Activated T-cell treated with anti-CD3 and anti-CD28 coated beads for 24 hours (primary cell): ENCODE results near the gene ANTXR1.
"Not testable (repeated sequence)": the region's sequence is repeated elsewhere in the genome, so short reads cannot be mapped to it uniquely, and the experiment has no call there.

Experiments used
- DNase-seq: peaks from one replicate; pipeline ENCODE4 v3.0.0-alpha.2; 2020; ENCODE audit warnings: low read depth

Gene ANTXR1

DNA sequence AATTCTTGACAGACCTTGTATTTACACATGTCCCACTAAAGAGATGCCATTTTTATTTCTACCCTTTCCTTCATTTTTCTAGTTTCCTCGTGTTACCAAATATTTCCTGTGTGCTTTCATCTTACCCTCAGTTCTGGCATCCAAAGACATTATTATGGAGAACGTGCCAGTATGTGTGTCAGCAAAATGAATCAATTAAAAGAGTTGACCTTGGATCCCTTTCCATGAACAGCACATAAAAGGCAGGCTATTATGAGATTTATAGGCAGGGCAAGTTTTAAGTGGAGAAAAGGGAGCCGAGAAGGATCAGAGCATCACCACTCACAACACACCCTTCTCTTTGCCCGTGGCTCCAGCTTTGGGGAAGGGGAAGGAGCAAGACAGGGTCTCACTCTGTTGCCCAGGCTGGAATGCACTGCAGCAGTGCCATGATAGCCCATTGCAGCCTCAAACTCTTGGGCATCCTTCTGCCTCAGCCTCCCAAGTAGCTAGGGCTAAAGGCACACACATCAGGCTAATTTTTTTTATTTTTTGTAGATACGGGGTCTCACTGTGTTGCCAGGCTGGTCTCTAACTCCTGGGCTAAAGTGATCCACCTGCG is 224.2 kb downstream of the ANTXR1 start:
- DNase-seq = no peak

DNA sequence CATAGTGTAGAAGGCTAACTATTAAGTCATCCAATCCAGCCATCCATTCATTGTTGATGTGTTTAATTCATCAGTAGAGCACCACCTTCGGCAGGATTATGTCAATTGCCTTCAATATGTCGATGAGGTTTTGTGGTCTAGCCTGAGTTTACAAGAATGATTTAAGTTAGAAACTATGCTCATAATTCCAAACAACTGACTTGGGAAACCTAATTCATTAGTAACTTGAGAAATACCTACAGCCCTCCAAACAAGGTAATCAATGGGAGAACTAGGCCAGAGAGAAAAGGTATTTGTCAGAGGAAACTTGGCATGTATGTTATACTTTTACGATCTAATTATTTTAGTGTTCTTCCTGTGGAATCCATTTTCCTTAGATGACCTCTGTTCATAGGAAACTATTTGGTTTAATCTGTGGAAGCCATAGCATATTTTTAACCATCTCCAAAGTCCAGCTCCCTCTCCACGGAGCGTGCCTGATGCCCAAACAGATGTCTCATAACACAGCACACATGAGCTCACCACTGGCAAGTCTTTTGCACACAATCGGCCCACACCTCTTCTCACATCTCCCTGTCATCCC is 225.6 kb downstream of the ANTXR1 start:
- DNase-seq = no peak

DNA sequence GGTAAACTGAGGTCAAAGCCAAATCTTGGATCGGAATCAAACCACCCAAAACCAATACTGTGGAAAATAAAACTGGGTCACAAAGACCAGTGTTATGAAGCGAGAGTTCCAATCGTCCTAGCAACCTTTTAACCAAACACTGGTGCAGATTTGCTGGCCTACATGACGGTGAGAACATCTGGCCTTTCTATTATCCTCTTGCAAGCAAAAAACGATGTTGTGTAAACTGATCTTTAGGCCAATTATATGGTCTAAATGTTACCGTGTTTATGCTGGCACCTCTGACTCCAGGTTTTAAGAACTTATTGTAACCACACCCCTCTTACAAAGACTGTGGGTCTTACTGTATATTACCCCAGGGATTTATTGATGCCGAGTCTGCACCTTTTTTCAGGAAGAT is 228.1 kb downstream of the ANTXR1 start:
- no peak for DNase-seq

DNA sequence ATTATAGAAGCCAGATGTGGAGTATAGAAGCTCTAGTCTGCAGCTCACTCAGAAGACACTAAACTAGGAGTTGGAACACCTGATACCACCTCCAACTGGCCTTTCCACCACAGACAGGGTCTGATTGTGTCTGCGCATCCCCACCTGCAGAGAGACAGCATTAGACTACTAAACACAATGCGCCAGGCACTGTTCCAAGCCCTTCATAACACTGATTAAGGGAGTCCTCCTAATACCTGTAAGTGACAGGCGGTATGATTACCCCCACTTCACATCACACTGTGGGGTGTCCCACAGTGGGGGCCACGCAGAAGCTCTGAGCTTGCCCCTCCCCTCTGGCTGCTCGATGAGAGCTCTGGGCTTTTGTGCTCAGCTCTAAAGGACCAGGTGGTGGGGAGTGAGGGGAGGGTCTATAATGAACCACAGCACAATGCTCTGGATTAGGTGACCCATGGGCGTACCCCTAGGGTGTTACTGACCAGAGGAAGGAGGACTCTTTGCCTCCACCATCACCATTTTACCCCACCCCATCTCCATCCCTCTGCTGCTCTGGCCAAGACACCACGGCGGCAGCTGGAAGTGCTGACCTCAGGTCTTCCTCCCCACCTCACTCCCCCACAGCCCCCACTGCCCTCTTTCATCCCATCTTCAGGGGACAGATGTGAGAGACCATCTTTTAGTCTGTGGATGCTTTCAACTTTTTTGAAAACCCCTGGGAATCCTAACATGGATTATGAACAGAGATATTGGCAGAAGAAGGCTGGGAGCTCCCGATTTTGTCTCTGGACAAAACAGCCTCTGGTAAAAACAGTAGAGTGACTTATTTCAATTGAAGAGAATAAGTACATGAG is 228.9 kb downstream of the ANTXR1 start:
- no peak for DNase-seq

DNA sequence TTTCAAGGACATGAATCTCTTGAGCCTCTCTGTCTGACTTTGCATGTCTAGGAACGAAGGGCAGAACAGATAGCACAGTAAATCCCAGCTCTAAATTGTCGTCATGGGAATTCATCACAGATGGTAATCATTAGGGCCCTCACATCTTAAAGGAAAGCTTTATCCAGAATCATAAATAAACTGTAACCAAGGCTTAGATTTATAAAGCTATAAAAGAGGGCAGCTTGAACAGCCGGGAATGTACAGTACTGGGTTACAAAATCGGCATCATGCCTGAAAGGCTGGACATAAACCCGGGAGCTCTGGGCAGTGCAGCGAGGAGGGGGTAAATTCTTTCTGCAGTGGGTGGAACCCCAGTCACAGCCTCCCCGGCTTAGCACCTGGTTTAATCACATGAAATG is 229.7 kb downstream of the ANTXR1 start:
- no peak for DNase-seq

DNA sequence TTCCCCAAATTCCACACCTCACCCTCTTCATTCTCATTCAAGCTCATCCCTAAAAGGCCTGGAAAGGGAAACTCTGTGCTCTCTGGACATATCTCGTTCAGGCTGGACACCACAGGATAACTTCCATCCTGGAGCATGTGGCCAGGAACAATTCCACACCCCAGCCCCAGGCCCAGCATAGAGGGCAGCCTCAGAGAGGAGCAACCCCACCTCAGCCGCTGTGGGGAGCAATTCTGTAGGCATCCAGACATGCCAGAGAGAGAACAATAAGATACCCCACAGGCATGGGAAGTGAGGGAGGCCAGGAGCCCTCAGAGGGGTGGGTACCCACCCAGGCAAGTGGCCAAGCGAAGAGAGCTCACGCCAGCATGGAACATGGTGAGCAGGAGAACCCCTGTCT is 230.7 kb downstream of the ANTXR1 start:
- no peak for DNase-seq

DNA sequence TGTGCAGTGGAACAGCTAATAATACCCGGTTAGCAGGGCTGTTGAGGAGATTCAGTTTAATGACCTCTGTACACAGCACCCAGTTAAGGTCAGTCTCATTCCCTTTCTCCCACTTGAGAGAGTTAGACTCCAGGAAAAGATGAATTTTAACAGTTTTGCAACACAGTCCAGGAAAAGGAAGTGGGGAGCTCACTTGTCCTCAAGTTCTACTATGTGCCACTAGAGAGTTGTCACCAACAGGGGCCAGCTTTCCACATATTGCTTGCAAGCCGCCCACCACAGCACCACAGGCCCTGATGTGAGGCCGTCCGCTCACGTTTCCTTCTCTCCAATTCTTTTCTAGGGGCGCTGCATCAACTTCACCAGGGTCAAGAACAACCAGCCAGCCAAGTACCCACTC is 231.9 kb downstream of the ANTXR1 start:
- no peak for DNase-seq

DNA sequence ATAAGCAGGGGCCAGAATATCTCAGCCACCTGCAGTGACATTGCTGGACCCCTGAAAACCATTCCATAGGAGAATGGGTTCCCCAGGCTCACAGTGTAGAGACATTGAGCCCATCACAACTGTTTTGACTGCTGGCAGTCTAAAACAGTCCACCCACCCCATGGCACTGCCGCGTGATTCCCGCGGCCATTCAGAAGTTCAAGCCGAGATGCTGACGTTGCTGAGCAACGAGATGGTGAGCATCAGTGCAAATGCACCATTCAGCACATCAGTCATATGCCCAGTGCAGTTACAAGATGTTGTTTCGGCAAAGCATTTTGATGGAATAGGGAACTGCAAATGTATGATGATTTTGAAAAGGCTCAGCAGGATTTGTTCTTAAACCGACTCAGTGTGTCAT is 234.6 kb downstream of the ANTXR1 start:
- no peak for DNase-seq

DNA sequence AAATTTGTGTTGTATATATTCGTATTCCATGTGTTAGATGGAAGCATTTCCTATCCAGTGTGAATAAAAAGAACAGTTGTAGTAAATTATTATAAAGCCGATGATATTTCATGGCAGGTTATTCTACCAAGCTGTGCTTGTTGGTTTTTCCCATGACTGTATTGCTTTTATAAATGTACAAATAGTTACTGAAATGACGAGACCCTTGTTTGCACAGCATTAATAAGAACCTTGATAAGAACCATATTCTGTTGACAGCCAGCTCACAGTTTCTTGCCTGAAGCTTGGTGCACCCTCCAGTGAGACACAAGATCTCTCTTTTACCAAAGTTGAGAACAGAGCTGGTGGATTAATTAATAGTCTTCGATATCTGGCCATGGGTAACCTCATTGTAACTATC is 235.3 kb downstream of the ANTXR1 start:
- DNase-seq = no peak

DNA sequence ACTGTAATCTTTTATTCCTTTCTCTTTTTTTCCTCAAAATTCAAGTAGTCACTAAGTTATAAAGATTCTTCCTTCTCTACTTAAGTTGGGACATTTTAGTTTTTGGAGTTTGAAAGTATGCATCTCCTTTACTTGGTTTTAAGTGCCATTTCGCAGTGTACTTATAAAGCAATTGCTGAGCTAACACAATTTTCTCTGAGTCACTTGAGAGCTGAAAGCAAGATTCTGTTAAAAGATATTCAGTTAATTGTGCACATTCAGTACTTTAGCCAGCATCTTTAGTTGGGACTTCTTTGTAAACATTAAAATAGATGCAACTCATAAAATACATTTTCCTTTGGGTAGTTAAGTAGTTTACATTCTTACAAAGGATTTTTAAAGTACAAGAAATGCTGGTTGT is 238.0 kb downstream of the ANTXR1 start:
- no peak for DNase-seq

DNA sequence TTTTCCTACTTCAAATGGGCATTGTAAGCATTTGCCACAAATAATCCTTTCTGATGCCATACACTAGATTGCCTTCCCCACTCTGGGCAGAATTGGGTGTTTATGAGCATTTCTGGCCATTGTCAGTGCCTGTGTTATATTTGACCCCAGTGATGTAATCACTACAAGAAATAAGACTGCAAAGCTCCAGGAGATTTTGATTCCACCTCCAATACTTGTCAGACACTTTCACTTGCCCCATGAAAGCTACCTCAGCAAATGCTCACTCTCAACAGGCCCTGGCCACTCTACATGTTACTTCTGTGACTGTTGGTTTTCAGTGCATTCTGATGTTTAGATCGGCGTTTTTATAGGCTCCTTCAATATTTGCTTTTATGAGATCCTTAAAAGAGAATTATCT is 239.0 kb downstream of the ANTXR1 start:
- no peak for DNase-seq

DNA sequence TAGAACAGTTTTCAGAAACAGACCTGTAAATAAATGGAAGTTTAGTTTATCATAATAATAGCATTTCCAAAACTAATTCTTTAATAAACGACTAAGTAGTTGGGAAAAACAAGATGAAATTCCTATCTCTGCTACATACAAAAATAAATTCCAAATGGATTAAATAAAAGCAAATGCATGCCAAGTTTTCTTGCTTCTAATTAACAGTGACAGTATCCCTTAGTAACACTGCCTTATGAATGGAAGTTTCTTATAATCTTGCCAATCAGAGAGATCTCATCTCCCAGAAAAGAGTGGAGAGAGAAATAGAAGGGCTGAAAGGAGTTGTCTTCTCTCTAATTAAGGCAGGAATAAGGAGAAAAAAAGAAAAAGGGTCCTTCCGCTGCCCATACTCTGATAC is 240.1 kb downstream of the ANTXR1 start:
- DNase-seq = no peak

DNA sequence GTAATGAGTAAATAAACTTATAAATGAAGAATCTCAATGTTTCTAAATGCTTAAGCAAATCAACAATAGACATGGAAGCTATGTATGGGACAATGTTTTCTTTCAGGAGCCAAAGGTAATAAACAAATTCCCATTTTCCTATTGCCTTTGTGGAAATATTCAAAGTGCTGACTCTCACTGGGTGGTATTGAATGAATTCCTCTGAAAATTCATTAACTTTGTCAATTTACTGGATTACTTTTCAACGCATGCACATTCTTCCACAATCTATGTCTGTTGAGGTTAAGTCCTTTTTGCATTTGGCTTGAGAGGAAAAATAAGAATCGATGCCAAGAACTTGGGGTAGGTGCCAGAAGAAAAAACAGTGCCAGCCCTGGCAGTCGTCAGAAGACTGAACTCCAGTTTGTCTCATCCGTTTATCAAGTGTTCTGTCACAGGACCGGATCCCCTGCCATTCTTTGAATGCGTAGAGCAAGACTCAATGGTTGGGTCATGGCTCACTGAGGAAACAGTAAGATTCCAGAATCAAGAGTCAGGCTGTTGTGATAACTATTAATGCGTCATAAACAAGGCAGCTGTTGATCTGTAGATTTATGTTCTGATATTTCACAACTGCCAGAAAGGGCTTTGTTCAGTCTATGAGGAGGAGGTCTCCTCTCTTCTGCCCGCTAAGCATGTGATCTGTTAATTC is 240.8 kb downstream of the ANTXR1 start:
- no peak for DNase-seq

DNA sequence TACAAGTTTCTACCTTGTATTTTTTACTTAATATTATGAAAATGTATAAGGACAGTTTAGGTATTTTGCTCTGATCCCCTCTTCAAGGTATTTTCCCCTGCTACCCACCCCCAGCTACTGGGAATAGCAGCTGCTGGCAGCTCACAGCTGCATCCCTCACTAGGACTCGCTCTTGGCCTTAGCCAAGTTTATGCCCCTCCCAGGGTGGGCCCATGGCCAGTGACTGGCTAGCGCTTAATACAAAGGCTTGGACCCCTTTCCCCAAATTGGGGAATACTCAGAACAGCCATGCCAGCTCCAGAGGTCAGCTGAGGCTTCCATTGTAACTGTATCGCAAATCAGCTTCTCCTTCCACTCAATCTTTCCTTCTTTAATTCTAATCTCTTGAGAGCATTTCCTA is 242.8 kb downstream of the ANTXR1 start:
- DNase-seq = no peak

DNA sequence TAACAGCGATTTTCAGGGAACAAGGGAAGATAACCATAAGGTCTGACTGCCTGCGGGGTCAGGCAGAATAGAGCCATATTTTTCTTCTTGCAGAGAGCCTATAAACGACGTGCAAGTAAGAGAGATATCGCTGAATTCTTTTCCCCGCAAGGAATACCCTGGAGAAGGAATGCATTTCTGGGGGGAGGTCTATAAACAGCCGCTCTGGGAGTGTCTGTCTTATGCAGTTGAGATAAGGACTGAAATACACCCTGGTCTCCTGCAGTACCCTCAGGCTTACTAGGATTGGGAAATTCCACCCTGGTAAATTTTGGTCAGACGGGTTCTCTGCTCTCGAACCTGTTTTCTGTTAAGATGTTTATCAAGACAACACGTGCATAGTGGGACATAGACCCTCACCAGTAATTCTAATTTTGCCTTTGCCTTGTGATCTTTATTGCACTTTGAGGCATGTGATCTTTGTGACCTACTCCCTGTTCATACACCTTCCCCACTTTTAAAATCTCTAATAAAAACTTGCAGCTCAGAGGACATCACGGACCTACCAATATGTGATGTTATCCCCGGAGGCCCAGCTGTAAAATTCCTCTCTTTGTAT is 247.1 kb downstream of the ANTXR1 start:
- DNase-seq = not testable (repeated sequence)

DNA sequence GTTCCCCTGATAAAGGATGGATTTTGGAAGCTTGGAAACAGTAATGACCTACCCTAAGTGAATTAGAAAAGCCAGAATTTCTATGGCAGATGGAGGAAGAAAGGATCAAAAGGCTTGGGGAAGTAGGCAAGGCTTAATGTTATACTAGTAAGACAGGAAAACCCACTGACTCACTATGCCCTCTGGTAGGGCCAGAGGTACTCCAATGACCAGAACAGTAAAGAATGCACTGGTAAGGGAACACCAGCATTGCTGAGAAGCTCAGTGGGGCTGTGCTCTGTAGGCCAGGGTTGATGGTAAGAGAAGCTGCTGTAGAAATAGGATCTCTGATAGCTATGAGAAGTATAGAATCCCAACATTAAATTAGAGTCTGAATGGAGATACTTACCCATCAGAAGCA is 247.7 kb downstream of the ANTXR1 start:
- DNase-seq = no peak

DNA sequence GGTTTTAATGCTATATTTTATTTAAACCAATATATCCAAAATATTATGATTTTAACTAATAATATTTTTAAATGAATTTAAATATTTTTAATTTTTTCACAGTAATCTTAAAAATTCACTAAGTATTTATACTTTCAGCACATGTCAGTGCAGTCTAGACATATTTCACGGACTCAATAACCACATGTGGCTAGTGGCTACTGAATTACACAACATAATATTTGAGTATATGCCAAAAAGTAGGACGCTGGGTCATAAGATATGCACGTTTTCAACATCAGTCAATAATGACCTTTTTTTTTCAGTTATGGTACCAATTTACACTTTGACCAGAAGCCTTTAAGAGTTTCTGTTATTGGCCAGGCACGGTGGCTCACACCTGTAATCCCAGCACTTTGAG is 256.4 kb downstream of the ANTXR1 start:
- DNase-seq = no peak

DNA sequence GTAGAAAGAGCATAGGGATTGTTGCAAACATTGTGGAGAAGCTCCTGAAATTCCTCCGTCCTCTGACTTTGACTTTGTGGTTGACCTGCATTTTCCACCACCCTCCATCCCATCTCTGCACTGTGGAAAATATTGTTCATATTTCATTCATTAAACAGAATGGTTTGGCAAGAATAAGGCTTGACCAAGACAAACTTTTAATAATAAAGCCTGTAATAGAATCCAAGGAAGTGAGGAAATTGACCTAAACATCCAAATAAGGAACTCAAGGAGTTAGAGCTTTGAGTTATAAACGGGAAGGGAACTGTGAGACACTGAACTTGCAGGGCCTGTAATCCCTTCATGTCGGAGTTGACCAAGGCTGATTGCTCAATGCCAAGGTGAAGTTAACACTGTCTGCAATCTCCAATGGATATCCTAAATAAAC is 258.9 kb downstream of the ANTXR1 start:
- DNase-seq = no peak

DNA sequence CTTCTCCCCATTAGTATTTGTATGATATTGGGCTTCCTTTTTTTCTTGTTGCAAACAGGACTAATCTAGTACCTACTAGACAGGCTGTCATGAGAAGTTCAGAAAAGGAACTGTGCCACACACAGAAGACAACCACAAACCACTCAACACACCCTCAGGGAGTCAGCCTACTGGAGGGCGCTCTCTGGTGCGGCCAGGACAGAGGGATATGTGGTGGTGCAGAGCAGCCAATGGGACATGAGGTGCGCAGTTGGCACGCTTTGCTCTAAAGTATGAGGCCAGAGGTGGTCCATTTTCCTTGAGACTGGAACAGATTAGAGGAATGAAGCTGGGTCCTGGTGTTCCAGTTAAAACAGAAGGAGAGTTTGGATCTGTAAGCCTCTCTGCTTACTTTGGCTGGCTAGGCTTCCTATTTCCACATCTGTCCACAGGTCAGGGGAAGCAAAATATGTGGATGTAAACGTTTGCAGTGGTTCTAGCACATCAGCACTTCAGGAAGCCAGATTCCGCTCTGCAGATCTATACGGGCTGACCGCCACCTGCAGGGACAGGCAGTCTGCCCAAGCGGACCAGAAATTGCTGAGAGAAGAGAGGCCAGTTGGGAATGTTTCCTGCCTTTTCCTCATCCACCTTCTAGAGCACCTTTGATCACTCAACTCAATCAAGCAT is 260.0 kb downstream of the ANTXR1 start:
- no peak for DNase-seq

DNA sequence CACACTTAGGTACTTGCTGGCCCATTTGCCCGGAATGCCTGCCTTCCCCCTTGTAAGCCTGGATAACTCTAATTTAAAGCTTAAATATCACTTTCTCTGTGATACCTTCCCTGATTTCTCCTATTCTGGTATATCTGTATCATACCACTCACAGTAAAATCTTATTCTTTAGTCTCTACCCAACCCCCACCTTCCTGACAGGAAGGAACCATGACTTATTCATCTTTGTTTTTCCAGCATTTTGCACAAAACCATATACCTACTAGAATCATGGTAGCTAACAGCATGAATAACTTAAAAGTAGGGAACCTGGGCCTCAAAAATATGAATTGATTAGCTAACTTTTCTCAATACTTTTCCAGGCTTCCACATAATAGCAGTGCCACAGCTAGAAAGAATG is 262.5 kb downstream of the ANTXR1 start:
- no peak for DNase-seq

DNA sequence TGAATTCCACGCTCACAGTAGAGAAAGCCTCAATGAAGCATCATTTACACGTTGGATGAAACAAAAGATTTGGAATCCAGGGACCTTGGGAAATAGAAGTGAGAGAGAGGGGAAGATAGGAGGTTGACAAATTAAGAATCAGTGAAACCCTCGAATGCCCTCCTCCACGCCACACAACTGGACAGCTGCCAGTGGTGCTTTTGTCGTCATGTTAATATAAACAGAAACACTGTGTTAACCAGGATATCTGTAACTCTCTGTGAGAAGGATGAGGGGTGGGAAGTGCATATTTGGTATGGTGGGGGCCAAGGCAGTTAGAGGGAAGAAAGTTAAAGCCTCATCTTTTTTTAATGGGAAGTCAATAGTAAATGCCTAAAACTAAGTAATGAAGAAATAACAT is 265.4 kb downstream of the ANTXR1 start:
- DNase-seq = no peak

DNA sequence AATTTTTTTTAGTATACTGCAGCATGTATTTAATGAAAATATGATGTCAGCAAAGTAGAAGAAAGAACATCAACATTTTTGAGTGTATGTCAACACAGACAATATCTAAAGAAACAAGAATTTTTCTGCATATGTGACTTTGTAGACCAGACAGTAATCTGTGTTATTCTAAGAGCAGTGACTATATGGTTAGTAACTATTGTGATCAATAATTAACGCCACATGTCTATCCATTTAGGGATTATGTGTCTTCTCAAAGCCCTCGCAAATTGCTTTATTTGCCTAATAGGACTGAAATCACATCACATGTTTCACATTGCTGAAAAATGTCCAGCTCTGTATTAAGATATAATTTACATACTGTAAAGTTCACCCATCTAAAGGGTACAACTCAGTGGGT is 266.2 kb downstream of the ANTXR1 start:
- DNase-seq = no peak
